Measurements from ENCODE around the gene CHID1. TPM values are rescaled to one million over a fixed set of nuclear protein-coding genes. Genes with fewer than 3 reads are reported as not detected.

Gene CHID1
- total and polyA plus RNA-seq, 9 of the 15 experiments (the other 6 are each of a cell fraction or from before 2014, with no cell fraction given) = 15.1 to 108 (median 39.8) TPM

GRCh38 chr11:895331-896110, 15.1 kb downstream of the CHID1 start:
- Histone ChIP-seq H3K27me3 (ENCODE audit: control insufficient read depth in 2 of 2, insufficient read depth in 2 of 2, low read length in 2 of 2) (no peaks in the 10 kb centered on the region), H3K4me1 (replicated peaks in 1 of 2; ENCODE audit: control insufficient read depth in 2 of 2, insufficient read depth in 2 of 2, low read length in 2 of 2) (peaks cover 0 to 81% of the 10 kb centered on the region in 2 experiments; a peak in 2 of 5 replicates), H3K79me2 (ENCODE audit: control insufficient read depth, insufficient read depth, low read length) (no peaks in the 10 kb centered on the region), H3K9me3 (replicated peaks; ENCODE audit: control insufficient read depth, insufficient read depth, low read depth, low read length) (no peaks in the 10 kb centered on the region), H2AFZ (ENCODE audit: low read depth, low read length) (no peak overlapping the region), H4K20me1 (replicated peaks; ENCODE audit: control insufficient read depth, insufficient read depth, low read length) (no peaks in the 10 kb centered on the region; the same call in 1 of the 2 replicates), H3K4me3 (no peak overlapping the region), H3K27ac (ENCODE audit: extremely low read depth, low read depth, low read length) (no peak overlapping the region), H3K9ac (ENCODE audit: insufficient read depth in 1 of 2, low read depth in 2 of 2, low read length in 2 of 2) (peak overlapping the region in 1 of 2 experiments; percentile 3; a peak in 1 of 4 replicates), H3K36me3 (ENCODE audit: control insufficient read depth, insufficient read depth, low read length) (peaks cover 46% of the 10 kb centered on the region; the same call in 2 of the 3 replicates), H3K9me1 (ENCODE audit: control insufficient read depth, insufficient read depth, low read length) (no peaks in the 10 kb centered on the region), H3K4me2 (ENCODE audit: insufficient read depth, low read length) (no peak overlapping the region)
- FAIRE-seq (no peak), ATAC-seq (no peak), DNase-seq (ENCODE audit: extremely low read depth in 1 of 4, low spot score in 3 of 4) (no peak)
- 83% methylated on average over 19 of the region's 26 CpGs for WGBS (ENCODE audit: insufficient coverage, low coverage, missing lambda C conversion rate)
- POLR2A ChIA-PET = interaction anchor here (0.5 to 1.1 kb wide), 3 partner anchors 23 to 214 kb away, joined by 3 read pairs; no protein-coding TSS in a partner anchor
- in situ Hi-C loops (cut with MboI) (no loop called here), intact Hi-C loops (cut with micrococcal nuclease) (no loop called here)
- BruUV-seq (replicated peaks) = no TSS peak
- CTCF ChIA-PET (ENCODE audit: low intra/inter-chr PET ratio) = no interaction called here
- TF ChIP-seq RFX1 (IDR thresholded peaks at IDR 0.05) (no peak), MCM3 (IDR thresholded peaks at IDR 0.05) (no peak), ZNF318 (IDR thresholded peaks at IDR 0.05; ENCODE audit: borderline replicate concordance in 1 of 2, low read depth in 1 of 2) (no peak), ESRRB (CRISPR knock-in tag; IDR thresholded peaks at IDR 0.05; ENCODE audit: borderline replicate concordance) (no peak), HMG20B (CRISPR knock-in tag; IDR thresholded peaks at IDR 0.05) (no peak), MAFK (IDR thresholded peaks at IDR 0.05; ENCODE audit: low read length) (no peak), BRF1 (IDR thresholded peaks at IDR 0.05; ENCODE audit: borderline replicate concordance, extremely low read depth, insufficient read length) (no peak), DACH1 (IDR thresholded peaks at IDR 0.05; ENCODE audit: partially characterized antibody) (no peak), GATAD2A (IDR thresholded peaks at IDR 0.05) (no peak), TCF7L2 (IDR thresholded peaks at IDR 0.05; ENCODE audit: low read depth, low read length) (no peak)
- TF ChIP-seq, protein P1, sequence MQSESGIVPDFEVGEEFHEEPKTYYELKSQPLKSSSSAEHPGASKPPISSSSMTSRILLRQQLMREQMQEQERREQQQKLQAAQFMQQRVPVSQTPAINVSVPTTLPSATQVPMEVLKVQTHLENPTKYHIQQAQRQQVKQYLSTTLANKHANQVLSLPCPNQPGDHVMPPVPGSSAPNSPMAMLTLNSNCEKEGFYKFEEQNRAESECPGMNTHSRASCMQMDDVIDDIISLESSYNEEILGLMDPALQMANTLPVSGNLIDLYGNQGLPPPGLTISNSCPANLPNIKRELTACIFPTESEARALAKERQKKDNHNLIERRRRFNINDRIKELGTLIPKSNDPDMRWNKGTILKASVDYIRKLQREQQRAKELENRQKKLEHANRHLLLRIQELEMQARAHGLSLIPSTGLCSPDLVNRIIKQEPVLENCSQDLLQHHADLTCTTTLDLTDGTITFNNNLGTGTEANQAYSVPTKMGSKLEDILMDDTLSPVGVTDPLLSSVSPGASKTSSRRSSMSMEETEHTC (IDR thresholded peaks at IDR 0.05) = no peak
